ENCODE results near the gene ACSL5.

- no peak for TF ChIP-seq CTCF (conservative IDR thresholded peaks at IDR 0.05; ENCODE audit: low read depth in 2 of 2)
- TF ChIP-seq POLR2AphosphoS5 (IDR thresholded peaks at IDR 0.05; ENCODE audit: low read depth), result no peak
- TF ChIP-seq EZH2 (IDR thresholded peaks at IDR 0.05; ENCODE audit: low read depth, unreplicated experiment), result no peak
- TF ChIP-seq ZNF114 (CRISPR knock-in tag; IDR thresholded peaks at IDR 0.05), result no peak
- no peak for TF ChIP-seq REST (IDR thresholded peaks at IDR 0.05; ENCODE audit: unreplicated experiment)
- no peak for TF ChIP-seq EZH2phosphoT487 (IDR thresholded peaks at IDR 0.05; ENCODE audit: unreplicated experiment)
- TF ChIP-seq NANOG (IDR thresholded peaks at IDR 0.05; ENCODE audit: borderline replicate concordance), result no peak
- no peak for TF ChIP-seq STAT1 (IDR thresholded peaks at IDR 0.05; ENCODE audit: unreplicated experiment)
- TF ChIP-seq CREB1 (CRISPR knock-in tag; IDR thresholded peaks at IDR 0.05; ENCODE audit: low read depth), result no peak
- no peak for TF ChIP-seq JUNB (IDR thresholded peaks at IDR 0.05; ENCODE audit: unreplicated experiment)
- TF ChIP-seq ZNF331 (CRISPR knock-in tag; IDR thresholded peaks at IDR 0.05; ENCODE audit: low read depth), result no peak
- TF ChIP-seq ETS1 (IDR thresholded peaks at IDR 0.05), result no peak
Observed at GRCh38 chr10:112442063-112442462, 68.1 kb downstream of the ACSL5 start.

Data from GM23338 (cell line).